Measurements from ENCODE around the gene ADGRD1. TPM values are rescaled to one million over a fixed set of nuclear protein-coding genes. Genes with fewer than 3 reads are reported as not detected.

The ADGRD1 gene
- total RNA-seq, 1 experiment from 2014 or later = not detected

DNA sequence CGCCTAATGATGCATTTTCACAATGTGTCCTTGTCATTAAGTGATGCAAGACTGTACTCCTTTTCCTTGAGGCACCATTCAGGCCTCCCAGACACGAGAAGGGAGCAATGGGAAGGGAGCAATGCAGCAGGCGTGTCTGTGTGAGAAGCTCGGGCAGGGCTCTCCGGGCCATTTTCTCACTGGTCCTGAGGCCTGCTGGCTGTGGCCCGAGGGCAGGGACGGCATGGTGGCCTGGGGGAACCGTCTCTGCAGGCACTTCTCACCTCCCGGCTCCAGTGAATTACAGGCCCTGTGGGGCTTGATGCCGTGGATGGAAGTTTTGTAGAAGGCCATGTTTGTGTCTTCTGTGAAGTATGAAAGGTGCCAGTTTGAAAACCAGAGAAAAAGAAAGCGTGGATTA, 71.0 kb downstream of the ADGRD1 start:
- no peak for DNase-seq (ENCODE audit: low read depth)

DNA sequence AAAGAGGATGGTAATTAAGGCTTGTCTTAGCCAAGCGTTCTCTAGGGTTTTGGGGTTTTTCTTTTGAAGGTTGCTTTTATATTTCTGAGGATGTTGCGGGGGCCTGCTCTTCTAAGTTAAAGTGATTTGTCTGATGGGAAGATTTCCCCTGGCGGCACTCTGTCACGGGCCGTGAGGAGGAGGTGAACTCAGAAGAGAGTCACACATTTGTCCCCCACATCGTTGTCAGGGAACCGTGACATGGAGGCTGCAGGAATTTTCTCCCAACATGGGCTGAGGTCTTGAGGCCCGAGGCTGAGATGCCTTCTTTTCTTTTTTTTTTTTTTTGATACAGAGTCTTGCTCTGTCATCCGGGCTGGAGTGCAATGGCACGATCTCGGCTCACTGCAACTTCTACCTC, 71.5 kb downstream of the ADGRD1 start:
- no peak for DNase-seq (ENCODE audit: low read depth)

DNA sequence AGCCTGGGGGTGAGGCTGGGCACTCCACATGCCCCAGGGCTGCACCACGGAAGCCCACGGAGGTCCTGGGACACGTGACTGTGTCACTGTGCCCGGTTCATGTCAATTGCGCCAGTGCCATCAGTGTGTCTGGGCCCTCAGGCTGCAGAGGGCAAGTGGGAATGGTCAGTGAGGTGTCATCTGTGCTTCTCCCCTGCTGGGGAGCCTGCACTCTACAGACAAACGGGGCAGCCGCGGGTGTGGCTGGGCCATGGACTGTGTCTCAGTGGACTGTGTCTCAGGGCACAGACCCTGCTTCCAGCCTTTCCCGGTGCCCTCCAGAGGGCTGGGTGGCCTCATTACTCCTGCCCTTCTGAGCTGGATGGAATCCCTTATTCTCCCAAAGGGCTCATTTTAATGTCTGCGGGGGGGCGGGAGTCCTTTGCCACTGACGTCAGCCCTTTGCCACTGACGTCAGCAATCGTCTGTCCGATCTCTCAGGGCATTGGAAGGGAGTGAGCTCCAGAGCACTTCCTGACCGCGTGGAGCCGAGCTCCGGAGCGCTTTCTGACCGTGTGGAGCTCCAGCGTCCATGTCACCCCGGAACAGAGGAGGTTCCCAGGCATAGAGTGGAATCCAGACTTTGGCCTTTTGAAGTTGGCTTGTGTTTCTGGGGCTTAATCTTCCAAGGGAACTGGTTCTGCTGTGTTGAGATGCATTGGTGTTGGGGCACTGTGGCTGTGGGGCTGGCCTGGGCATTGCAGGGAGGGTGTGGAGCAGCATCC, 72.4 kb downstream of the ADGRD1 start:
- DNase-seq (ENCODE audit: low read depth) = no peak

DNA sequence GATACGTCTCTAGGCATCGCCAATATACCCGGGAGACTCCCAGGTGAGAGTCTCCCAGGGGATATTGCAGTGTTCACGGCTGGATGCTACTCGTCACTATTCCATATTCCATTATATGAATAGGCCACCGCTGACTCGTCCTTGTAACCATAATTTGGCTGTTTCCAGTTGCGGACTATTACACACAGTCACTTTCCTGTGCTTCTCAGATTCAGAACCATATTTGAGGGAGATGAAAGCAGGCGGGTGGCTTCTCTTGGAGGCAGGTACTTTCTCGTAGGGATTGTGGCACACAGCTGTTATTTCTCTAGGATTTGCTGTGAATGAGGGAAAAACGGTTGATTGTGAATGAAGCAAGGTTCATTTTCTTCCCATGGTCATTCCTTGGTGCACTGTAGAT, 73.0 kb downstream of the ADGRD1 start:
- DNase-seq (ENCODE audit: low read depth) = no peak

DNA sequence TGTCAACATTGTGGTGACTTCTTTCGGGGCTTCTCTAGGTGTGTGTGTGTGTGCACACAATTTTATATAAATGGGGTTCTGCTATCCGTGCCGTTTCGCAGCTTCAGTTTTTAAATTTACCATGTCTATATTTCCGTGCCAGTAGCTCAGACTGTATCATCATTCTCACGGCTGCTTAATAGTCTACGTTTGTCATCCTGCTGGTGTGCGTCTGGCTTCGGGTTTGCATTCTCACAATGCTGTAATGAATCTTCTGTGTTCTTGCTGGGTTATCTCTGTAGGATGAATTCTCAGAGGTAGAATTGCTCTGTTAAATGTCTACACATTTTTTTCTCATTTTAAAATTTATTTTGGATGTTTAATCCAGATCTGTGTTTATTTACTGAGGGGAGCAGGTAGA, 73.6 kb downstream of the ADGRD1 start:
- no peak for DNase-seq (ENCODE audit: low read depth)

DNA sequence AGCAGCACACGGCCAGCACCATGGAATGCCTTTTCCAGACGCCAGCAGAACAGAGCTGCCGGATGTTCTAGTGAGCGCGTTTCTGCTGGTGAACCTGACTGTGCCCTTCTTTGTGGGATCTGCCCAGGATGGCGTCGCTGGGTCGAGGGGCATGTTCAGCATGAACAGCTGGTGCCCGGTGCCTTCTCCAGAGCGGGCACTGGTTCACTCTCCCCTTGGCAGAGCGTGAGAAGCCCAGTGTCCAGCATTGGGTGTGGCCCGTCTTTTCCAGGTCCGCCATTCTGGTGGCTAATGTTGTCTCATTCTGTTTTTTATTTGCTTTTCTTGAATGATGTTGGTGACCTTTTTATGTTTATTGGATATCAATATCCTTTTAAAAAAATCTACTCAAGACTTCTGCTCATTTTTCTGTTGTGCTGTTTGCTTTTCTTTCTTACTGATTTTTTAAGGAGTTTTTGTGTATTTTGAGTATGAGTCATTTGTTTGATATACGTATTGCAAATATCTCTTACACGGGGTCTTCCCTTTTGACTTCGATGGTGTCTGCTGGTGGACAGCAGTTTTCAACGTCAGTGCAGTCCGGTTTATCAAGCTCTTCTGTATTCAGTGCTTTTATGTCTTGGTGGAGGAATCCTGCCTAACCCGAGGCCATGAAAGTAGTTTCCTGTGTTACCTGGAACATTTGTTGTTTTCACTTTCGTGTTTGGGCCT, 74.3 kb downstream of the ADGRD1 start:
- DNase-seq (ENCODE audit: low read depth) = no peak

DNA sequence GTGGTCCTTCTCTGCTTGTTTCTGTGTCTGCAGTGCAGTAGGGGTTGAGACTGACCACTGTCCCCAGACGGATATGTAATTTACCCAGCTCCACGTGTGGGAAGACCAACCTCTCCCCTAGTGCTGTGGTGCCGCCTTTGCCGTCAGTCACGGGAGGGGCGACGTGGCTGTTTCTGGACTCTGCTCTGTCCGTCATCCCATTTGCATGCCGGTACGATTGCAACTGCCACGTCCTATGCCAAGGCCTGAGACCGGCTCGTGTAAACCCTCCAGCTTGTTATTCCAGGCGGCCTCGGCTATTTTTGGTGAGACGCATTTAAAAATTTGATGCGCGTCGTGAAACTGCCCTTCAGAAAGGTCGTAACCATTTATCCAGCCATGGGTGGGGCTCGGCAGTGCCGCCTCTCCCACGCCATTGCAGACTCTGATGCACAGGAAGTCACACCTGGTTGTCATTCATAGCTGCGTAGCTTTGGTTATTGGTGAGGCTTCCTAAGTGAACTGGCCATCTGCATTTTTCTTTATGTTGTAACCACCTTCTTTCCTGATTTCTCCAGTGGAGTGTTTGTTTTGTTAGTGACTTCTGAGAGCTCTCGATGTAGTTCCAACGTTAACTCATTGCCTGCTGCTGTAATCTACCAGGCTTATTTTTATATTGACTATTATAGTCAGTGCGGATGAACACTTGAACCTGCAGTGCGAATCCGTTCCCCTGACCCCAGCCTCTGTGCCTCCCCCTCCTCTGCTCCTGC, 75.1 kb downstream of the ADGRD1 start:
- DNase-seq (ENCODE audit: low read depth) = no peak

DNA sequence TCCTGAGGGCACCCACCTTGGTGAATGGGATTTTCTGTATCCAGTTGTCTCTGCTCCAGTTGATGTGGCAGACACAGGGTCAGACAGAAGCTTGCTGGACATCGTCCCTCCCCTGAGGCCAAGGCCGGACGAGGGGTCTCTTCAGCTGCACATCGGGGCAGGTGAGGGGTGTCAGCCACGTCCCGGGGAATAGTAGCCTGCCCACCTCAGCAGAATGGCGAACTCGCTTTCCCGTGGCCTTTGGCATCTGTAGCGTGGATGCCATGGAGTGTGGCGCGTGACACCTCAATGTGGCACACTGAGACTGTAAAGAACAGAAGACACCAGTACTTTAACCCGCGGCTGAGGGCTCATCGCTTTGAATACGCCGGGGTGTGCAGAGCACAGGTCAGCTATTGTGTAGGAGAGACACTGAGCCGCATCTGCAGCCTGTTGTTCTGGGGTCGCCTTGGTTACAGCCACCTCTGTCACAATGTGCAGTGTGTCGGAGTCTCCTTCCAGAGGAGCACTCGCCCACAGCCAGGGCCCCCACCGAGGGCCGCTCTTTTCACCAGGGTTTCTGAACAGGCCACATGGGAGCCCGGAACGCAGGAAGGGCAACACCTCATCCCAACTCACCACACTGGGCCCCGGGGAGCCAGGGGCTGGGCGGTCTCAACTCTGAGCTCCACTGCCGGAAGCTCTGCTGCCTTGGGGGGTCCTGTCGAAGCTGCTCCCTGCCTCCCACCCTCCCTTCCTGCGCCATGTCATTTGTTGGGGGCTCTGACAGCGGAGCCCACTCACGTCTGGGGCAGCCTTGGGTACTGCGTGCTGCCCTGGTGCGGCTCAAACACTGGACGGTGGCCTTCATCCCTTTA, 77.0 kb downstream of the ADGRD1 start:
- DNase-seq (ENCODE audit: low read depth) = no peak

DNA sequence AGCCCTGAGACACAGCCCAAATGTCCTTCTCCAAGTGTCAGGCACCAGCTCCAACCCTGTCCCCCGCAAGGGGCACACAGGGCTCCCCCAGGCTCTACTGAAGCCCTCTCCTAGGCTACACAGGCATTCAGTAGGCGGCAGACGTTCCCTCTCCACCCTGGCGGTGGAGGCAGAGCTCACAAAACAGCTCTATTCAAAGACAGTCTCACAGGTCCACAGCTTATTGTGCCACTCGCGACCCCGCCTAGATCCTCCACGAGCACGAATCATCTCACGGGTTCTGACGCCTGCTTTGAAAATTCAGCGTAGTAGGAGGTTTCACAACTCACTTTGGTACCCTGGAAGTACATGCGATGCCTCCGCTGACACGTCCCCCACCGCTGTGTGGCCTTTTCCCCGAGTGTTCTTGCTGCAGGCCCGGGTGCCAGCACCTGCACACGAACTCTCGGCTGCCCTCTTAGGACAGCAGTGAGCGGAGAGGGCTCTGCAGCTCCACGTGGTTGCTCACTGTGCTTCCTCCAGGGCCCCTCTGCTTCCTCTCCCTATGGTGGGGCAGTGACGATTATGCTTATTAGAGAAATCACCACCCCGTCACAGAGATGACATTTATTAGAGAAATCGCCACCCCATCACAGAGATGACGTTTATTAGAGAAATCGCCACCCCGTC, 78.5 kb downstream of the ADGRD1 start:
- DNase-seq (ENCODE audit: low read depth) = no peak

DNA sequence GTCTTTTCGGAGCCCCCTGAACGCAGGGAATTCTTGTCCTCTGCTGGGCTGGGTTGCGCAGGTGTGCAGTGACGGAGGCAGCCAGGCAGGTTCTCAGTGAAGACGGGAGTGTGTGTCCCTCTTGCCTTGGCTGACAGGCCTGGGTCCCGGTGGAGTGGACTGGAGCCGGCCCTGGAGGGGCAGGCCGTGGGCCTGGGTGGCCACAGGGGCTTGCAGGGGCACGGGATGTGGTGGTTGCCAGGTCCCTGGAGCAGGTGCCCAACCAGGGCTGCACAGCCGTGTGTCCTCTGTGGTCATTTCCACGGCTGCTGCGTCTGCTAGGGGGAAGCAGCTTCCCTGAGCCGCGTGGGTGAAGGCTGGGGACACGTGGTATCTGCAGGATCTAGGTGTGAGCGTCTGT, 79.8 kb downstream of the ADGRD1 start:
- no peak for DNase-seq (ENCODE audit: low read depth)

DNA sequence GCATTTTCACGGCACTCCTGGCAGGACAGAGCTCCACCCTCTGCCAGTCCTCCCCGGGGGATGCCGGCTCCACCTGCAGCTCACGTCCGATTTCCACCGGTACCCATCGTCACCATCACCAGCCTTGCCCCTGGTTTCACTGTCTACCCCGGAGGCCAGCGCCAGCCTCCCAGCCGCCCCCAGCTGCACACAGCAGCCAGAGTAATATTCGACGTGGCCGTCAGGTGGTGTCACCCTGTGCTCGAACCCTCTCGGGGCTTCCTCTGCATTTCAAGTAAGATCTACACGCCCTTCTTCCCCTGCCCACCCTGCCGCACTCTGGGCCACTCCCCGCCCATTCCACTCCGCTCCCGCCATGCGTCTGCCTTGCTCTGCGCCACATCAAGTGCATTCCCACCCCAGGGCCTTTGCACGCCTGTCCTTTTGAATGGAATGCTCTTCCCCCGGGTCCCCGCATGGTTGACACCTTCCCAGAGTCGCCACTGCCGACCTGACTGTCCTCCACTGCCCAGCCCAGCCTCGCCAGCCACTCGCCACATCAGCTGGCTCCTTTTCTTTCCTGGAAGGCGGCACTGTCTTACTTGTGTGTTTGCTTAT, 80.3 kb downstream of the ADGRD1 start:
- no peak for DNase-seq (ENCODE audit: low read depth)

DNA sequence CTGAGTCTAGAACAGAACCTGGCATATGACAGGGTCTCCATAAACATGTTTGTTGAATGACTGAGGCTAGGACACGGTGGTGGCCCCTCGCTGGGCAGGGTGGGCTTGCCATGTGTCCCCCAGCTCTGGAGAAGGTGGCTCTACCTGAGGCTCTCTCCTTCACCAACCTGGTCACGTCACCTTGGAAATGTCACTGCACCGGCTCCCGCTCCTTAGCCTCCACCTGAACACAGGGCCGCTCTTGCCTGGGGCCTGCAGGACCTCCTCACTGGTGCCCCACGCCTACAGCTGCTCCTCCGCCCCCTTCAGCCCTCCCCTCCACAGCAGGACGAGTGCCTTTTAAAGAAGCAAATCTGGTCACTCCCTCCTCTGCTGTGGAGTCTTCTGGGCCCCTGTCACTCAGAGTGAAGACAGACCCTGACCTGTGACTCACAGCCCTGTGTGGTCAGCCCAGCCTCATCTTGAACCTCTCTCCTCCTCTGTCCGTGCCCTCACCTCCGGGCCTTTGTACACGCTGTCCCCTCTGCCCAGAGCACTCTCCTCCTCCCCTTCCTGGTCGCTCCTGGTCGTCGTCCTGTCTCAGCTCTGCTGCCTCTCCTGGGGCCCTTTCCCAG, 81.0 kb downstream of the ADGRD1 start:
- DNase-seq (ENCODE audit: low read depth) = no peak

DNA sequence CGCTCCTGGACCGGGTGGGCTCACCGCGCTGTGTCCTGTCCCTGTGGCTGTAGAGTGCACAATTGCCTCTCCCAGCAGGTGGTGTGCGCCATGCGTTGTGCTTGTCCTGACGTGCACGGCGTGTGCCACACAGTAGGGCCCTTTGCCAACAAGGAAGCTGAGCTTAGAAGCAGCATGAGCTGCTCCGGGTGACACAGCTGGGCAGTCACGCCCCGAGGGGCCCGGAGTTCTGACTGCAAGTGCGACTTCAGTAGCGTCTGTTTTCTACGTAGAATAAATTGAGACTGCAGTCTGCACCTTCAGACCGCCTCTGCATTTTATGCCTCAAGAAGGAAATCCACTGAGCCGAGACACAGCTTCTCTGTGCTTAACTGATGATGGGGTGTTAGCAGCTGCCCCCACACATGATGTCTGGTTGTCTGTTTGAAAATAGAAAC, 81.6 kb downstream of the ADGRD1 start:
- DNase-seq (ENCODE audit: low read depth) = no peak

DNA sequence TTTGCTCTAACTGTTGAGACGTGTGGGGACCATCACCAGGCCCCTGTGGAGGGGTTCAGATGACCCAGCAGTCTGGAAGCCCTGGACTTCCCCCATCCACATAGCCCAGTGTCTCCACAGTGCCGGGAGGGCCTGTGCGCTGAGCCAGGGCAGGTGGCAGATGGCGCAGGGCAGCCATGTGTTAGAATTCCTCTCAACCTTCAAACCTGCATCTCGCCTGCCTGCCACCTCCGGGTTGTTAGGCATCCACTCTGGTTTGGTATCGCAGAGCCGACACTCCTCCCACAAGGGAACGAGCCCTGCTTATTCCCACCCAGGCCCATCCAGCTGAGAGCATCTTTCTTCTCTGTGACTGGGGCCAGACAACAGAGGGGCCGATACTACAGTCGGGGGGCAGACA, 84.5 kb downstream of the ADGRD1 start:
- no peak for DNase-seq (ENCODE audit: low read depth)

DNA sequence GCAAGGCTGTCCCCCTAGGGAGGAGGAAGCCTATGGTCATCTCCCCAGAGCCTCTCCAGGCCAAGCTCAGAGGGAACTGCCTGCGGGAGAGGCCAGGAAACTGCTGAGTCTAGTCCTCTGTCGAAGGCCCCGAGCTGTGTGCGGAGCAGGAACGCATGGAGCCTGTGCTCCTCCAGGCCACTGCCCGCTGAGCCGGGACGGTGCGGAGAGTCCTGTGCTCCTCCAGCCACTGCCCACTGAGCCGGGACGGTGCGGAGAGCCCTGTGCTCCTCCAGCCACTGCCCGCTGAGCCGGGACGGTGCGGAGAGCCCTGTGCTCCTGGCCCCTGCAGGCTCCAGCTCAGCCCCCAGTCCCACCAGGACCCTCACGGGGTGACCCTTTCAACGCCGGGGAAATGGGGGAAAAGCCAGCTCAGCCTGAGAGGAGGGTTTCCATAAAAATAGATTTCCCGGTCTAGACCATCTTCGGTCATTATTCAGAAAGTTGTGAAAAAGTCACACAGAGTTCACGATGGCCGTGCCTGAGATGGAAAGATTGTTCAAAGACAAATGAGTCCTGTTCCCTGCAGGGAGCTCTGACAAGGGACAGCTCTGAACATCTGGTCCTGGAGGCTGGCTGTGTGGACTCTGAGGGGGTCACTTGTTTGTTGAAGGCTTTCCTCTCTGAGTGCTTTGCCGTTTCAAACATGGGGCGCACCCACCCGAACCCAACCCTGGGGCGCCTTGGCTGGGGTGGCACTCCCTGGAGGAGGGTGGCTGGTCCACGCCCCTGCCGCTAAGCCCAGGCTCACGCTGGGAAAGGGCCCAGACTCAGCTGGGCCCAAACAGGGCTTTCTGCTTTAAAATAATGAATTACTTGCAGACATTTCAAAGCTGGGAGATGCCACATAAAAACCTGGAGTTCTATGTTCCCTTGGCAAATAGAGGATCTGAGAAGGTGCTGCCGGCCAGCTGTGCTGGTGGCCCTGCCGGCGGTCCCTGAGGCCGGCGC, 85.5 kb downstream of the ADGRD1 start:
- DNase-seq (ENCODE audit: low read depth) = no peak

DNA sequence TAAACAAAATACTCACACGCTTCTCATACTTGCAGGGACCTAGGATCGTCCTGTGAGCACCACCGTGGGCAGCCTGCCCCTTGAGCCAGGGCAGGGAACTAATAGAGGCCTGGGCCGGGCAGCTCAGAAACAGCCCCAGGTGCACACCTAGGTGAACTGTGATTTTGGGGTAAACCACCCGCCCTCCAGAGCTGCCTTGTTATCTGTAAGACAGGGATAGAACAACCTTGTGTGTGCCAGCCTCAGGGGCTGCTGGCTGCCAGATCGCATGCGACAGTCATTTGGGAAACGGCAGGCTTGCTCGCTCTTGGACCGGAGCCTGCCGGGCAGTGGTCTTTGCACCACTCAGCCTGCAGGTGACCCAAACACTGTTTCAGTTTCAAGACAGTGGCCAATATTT, 86.8 kb downstream of the ADGRD1 start:
- no peak for DNase-seq (ENCODE audit: low read depth)

DNA sequence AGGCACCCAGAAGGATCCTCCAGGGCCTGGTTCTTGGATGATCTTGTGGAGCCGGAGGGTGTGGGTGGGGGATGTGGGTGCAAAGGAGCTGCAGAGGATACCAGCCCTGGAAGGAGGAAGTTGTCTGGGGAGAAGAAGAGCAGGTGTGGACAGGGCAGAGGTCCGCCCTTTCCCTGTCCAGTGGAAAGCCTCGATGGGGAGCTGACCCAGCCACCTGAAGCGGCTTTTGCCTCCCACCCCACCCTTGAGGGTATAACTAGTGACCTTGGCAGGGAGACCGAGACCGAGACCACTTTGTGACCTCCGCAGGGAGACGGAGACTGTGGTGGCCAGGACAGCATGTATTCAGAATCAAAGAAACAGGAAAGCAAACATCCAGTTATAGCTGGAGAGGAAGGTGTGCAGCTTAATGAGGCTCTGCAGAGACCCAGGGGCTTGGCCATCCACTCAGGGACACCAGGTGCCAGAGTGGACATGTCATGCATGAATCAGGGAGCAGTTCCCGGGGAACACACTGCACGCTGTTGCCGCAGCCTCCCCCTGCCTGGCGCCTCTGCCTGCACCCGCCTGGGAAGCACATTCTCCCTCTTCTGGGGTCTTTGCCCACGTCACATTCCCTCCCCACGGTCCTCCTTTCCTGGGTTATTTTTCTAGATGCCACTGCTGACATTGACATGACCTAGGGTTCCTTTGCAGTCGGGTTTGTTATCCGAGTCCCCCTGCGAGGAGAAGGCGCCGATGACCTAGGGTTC, 87.7 kb downstream of the ADGRD1 start:
- no peak for DNase-seq (ENCODE audit: low read depth)

Measured in LHCN-M2 (cell line).